ENCODE results near the gene KNSTRN.

DNA sequence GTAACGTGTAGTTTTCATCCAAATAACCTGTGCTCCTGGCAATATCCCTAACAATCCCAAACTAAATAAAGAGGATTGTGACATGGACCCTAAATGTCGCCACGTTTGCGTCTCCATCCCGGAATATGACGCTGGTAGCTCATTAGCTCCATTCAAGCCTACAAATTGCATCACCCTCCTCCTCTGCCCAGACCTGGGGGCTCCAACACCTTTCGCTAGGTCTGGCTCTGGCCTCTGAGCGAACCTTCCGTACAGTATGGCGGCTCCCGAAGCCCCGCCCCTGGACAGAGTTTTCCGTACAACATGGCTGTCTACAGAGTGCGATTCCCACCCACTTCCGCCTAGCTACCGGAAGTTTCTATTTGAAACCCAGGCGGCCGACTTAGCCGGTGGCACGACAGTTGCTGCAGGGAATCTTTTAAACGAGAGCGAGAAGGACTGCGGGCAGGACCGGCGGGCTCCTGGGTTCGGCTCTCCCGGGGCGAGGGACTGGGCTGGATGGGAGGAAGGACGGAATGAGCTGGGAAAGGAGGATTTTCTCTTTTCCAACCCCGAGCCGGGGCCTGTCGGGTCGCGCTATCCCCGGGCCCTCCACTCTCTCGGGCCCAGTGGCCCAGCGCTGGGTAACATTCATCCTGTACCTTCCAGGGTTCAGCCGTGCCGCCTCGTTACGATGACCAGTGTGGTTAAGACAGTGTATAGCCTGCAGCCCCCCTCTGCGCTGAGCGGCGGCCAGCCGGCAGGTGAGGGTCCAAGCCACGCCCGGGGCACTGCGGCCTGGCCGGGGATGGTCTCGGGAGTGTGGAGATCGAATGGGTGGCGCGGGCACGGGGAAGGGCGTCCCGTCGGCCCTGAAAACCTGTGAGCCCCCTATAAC lies at the start of gene KNSTRN:
- TF ChIP-seq EZH2 (IDR thresholded peaks at IDR 0.05; ENCODE audit: low read length): no peak
- TF ChIP-seq, protein P1, sequence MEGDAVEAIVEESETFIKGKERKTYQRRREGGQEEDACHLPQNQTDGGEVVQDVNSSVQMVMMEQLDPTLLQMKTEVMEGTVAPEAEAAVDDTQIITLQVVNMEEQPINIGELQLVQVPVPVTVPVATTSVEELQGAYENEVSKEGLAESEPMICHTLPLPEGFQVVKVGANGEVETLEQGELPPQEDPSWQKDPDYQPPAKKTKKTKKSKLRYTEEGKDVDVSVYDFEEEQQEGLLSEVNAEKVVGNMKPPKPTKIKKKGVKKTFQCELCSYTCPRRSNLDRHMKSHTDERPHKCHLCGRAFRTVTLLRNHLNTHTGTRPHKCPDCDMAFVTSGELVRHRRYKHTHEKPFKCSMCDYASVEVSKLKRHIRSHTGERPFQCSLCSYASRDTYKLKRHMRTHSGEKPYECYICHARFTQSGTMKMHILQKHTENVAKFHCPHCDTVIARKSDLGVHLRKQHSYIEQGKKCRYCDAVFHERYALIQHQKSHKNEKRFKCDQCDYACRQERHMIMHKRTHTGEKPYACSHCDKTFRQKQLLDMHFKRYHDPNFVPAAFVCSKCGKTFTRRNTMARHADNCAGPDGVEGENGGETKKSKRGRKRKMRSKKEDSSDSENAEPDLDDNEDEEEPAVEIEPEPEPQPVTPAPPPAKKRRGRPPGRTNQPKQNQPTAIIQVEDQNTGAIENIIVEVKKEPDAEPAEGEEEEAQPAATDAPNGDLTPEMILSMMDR (optimal IDR thresholded peaks at IDR 0.05 in 1 of 3, IDR thresholded peaks at IDR 0.05 in 1 of 3, conservative IDR thresholded peaks at IDR 0.05 in 1 of 3; ENCODE audit: extremely low read depth in 1 of 3, insufficient read depth in 2 of 3, low read length in 3 of 3): no peak

Data from keratinocyte (primary cell).